NCI-H2171 treated with DMSO at 0.1 percent for 48 hours (cell line): ENCODE results near the gene EDEM1.
A peak's percentile ranks its signal among the peaks of the same experiment; 100 is the strongest.
"Not testable (repeated sequence)": the region's sequence is repeated elsewhere in the genome, so short reads cannot be mapped to it uniquely, and the experiment has no call there.

Experiments
- DNase-seq: peaks from one replicate; lab custom pipeline; 2025; lab: John Stamatoyannopoulos, UW

The EDEM1 gene

GRCh38 chr3:5187156-5187919, at the start of gene EDEM1:
EDEM1 (plus strand) TSS chr3:5187707; CDS start chr3:5187806, 99 bp downstream.
- DNase-seq = peak; percentile 40

- DNase-seq = no peak
These were observed 49.1 kb upstream of the EDEM1 start for GRCh38 chr3:5138214-5138981.

- no peak for DNase-seq
These were observed 47.3 kb upstream of the EDEM1 start for GRCh38 chr3:5140230-5140621.

- no peak for DNase-seq
These were observed 46.7 kb upstream of the EDEM1 start for GRCh38 chr3:5140839-5141238.

GRCh38 chr3:5141760-5142159, 45.7 kb upstream of the EDEM1 start:
- DNase-seq = no peak

GRCh38 chr3:5143464-5143863, 44.0 kb upstream of the EDEM1 start:
- DNase-seq = no peak

- DNase-seq = no peak
These were observed 43.1 kb upstream of the EDEM1 start for GRCh38 chr3:5144316-5144994.

GRCh38 chr3:5145120-5145519, 42.4 kb upstream of the EDEM1 start:
- no peak for DNase-seq

GRCh38 chr3:5147152-5147551, 40.4 kb upstream of the EDEM1 start:
- not testable (repeated sequence) for DNase-seq

GRCh38 chr3:5149306-5149880, 38.1 kb upstream of the EDEM1 start:
- no peak for DNase-seq

GRCh38 chr3:5151586-5151985, 35.9 kb upstream of the EDEM1 start:
- DNase-seq = no peak

GRCh38 chr3:5153074-5153473, 34.4 kb upstream of the EDEM1 start:
- no peak for DNase-seq

GRCh38 chr3:5155241-5155640, 32.3 kb upstream of the EDEM1 start:
- DNase-seq = no peak

GRCh38 chr3:5160321-5160720, 27.2 kb upstream of the EDEM1 start:
- no peak for DNase-seq

GRCh38 chr3:5160940-5161858, 26.3 kb upstream of the EDEM1 start:
- no peak for DNase-seq

GRCh38 chr3:5162102-5162501, 25.4 kb upstream of the EDEM1 start:
- DNase-seq = no peak

- DNase-seq = no peak
These were observed 21.8 kb upstream of the EDEM1 start for GRCh38 chr3:5165698-5166097.

- no peak for DNase-seq
These were observed 20.7 kb upstream of the EDEM1 start for GRCh38 chr3:5166846-5167245.

GRCh38 chr3:5168110-5168509, 19.4 kb upstream of the EDEM1 start:
- DNase-seq = no peak

- no peak for DNase-seq
These were observed 17.7 kb upstream of the EDEM1 start for GRCh38 chr3:5169807-5170206.

GRCh38 chr3:5170975-5171374, 16.5 kb upstream of the EDEM1 start:
- DNase-seq = no peak
